ENCODE results near the gene CDC42.
"Not testable (repeated sequence)": the region's sequence is repeated elsewhere in the genome, so short reads cannot be mapped to it uniquely, and the experiment has no call there.

The CDC42 gene

GRCh38 chr1:22076346-22076745 is 23.8 kb downstream of the CDC42 start:
- DNase-seq = no peak

- no peak for DNase-seq
These were observed 25.2 kb downstream of the CDC42 start for GRCh38 chr1:22077728-22078127.

DNA sequence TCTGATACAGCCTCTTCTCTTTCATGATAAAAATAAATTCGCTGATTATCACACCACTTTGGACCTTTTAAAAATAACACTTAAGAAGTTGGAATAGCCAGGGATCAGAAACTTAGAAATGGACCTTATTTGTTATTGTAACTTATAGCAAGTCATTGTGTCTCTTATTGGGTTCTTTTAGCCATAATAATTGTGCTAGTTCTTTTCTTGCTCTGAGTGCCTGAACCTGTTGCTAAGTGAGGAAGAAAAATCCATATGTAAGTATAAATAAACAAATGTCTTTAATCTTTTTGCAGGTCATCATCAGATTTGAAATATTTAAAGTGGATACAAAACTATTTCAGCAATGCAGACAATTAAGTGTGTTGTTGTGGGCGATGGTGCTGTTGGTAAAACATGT is 25.6 kb downstream of the CDC42 start:
- DNase-seq = no peak

DNA sequence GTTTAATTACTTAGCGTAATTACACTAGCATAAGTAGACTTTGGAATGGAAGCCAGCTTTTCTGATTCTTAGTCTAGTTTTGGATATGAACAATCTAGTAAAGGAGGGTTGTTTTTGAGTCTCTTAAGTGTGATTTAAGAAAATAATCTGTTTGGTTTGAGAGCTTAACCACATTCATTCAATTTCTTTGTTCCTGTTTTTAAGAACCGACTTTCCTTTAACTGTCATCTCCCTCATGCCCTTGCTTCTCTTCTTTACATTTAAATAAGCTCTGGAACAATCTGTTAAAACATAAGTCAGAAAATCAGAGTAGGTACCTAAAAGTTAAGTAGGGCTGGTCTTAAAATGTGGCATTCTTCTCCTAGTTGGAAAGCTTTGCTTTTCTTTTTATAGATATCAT is 27.7 kb downstream of the CDC42 start:
- DNase-seq = no peak

GRCh38 chr1:22088331-22088730 is 35.8 kb downstream of the CDC42 start:
- no peak for DNase-seq

DNA sequence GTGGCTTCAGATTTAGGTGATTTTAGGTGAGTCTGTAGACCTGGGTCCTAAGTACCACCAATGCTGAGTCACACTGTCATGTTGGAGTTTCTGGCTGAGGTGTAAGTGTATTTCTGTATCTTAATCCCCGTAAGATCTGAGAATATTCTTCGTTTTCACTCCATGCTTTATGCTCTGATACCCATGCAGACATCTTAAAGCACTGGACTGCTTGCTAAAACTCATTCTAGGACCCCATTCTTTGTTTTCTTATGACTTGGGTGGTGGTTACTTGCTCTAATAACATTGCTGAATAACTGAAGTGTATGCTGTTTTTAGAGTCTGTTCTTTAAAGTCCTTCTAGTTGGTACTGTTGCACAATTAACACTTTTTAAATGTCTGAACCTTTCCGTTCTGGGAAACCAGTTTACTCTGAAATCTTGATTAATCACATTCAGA is 36.6 kb downstream of the CDC42 start:
- DNase-seq = no peak

- no peak for DNase-seq
These were observed 37.3 kb downstream of the CDC42 start for GRCh38 chr1:22089787-22090186.

DNA sequence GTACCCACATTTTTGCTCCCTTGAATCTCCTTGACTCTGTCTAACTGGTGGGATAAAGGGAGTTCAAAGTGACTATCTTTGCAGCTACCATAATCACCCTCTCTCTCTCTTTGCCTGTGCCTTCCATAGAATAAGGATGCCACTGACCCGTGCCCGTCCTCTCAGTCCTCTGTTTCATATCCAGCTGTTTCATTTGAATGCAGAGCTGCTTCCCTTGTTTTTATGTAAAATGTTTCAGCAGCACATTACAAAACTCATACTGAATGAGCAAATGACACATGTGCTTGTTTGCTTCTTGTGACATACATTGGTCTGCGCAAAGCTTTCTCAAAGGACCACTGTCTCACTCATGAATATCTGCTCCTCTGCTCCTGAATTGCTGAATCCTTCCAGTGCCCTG is 38.4 kb downstream of the CDC42 start:
- DNase-seq = no peak

- not testable (repeated sequence) for DNase-seq
These were observed 39.7 kb downstream of the CDC42 start for GRCh38 chr1:22092026-22092768.

DNA sequence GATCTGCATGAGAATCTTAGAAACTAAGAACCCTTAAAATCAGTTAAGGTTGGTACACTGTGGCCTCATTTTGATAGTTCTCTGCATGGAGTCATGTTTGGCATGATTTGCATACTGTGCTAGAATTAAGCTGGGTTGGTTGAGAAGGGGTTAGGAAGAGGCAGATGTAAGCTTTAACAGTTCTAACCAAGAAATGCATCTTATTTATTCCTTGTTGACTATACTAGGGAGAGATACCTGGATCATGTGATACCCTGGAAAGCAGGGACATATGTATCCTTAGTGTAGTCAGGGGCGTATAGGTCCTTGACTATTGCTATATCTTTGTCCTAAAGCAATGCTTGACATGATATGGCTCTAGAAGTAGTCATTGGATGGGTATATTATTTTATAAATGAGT is 41.0 kb downstream of the CDC42 start:
- no peak for DNase-seq

- DNase-seq = no peak
These were observed 43.5 kb downstream of the CDC42 start for GRCh38 chr1:22096036-22096435.

DNA sequence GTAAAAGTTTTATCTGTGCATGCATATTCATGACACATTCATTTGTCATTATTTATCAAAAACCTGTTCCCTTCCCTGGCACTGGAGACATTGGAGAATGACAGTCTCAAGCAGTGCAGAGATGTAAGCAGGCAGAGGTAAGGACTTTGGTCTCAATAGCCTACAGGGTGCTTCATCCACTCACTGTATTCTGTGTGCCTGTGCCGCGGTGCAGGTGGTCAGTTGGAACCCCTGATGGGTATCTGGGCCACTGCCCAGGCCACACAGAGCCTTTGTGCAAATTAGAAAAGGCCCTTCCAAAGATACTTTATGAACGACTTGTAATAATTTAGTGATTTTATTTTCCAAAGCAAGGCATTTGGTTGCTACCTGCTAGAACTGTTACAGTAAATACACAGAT is 44.0 kb downstream of the CDC42 start:
- no peak for DNase-seq

DNA sequence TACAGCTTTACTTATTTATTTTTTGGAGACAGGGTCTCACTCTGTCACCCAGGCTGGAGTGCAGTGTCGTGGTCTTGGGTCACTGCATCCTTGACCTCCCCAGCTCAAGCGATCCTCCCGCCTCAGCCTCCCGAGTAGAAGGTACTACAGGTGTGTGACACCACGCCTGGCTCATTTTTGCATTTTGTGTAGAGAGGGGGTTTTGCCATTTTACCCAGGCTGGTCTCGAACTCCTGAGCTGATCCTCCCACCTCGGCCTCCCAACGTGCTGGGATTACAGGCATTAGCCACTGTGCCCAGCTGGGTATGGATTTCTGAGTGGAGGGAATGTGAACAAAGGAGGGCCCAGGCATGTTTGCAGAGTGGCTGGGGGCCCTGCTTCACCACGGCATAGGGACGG is 46.2 kb downstream of the CDC42 start:
- no peak for DNase-seq

- DNase-seq = no peak
These were observed 47.7 kb downstream of the CDC42 start for GRCh38 chr1:22100168-22100567.

DNA sequence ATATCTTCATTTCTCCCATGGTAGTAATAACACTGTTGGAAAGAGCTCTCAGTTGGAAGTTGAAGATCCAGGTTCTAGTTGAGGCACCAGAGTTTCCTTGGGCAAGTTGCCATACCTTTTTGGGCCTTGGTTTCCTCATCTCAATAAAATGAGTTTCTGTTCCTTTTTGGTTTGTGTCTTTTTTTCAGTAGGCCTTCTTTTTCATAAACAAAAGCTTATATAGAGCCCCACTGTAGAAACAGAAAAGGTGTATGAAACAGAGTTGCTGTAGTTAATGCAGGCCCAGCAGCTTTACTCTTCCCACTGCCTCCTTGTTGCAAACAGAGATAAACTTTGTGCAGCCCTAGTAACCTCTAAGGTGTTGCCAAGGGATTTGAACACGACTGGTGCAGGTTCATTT is 48.7 kb downstream of the CDC42 start:
- DNase-seq = no peak

GRCh38 chr1:22101995-22102394 is 49.5 kb downstream of the CDC42 start:
- no peak for DNase-seq

GRCh38 chr1:22102746-22103145 is 50.2 kb downstream of the CDC42 start:
- no peak for DNase-seq

GRCh38 chr1:22104094-22104493 is 51.6 kb downstream of the CDC42 start:
- DNase-seq = no peak

GRCh38 chr1:22104865-22105437 is 52.4 kb downstream of the CDC42 start:
- DNase-seq = no peak

GRCh38 chr1:22105611-22106207 is 53.2 kb downstream of the CDC42 start:
- no peak for DNase-seq

GRCh38 chr1:22107126-22107525 is 54.6 kb downstream of the CDC42 start:
- DNase-seq = no peak

DNA sequence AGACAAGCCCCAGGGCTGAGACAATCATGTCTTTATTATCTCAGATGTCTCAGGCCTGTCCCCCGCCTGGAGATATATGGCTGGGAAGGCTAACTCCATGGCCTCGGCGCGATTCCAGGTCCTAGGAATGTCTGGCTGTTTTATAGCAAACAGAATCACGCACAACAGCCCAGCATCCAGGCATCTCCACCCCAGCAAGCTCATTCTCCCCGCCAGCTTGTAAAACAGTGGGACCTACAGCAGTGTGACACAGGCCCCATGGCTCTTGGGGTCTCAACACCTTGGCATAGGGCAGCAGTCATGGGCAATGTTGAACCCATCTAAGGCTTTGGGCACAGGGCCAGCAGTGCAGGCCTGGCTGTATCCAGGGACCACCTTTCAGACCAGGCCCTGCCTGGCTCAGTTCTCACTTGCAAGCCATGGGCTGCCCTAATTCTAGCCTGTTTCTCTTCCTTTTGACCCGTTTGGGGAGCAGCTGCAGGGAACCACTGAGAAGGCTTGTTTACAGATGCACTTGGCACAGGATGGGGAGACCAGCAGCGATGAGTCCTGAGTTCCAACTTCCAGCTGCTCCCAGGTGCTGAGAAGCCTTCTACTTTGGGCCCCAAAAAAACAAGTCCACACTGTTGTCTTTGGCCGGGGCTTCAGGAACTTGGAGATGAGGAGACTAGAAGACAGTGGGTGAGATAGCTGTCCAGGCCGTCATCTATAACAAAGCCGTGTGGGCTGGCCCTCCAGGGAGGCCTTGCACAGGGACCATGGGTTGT is 56.0 kb downstream of the CDC42 start:
- no peak for DNase-seq

GRCh38 chr1:22110016-22110415 is 57.5 kb downstream of the CDC42 start:
- no peak for DNase-seq

DNA sequence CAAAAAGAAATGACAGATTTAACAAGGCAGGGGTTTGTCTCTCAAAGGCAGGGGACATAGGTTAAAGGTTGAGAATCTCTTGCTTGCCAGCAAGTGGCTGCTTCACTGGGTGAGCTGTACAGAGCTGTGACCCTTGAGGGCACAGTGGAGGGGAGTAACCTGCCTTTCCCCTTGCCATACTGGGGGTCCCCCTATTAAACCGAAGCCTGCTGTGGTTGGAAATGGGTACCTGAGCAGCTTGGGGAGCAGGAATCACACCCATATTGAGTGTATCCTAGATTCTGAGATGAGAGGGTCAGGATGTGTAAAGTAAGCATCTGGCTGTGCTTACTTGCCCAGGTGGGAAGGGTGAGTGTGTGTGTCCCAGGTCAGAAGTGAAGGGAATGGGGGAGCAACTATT is 58.6 kb downstream of the CDC42 start:
- DNase-seq = no peak

All from GOT3 (cell line).